ENCODE data around the gene CLIC2.

- TF ChIP-seq CTCF (conservative IDR thresholded peaks at IDR 0.05; ENCODE audit: low read length) (no peak), EZH2phosphoT487 (IDR thresholded peaks at IDR 0.05; ENCODE audit: borderline replicate concordance, low read depth, low read length) (no peak)
These were observed 20.6 kb downstream of the CLIC2 start for GRCh38 chrX:155313766-155314165.
